Measurements from ENCODE around the gene DDX56. TPM values are rescaled to one million over a fixed set of nuclear protein-coding genes. Genes with fewer than 3 reads are reported as not detected.

DDX56 gene
- total RNA-seq, 2 donors from 2014 or later = 52.9 to 60.6 TPM

DNA sequence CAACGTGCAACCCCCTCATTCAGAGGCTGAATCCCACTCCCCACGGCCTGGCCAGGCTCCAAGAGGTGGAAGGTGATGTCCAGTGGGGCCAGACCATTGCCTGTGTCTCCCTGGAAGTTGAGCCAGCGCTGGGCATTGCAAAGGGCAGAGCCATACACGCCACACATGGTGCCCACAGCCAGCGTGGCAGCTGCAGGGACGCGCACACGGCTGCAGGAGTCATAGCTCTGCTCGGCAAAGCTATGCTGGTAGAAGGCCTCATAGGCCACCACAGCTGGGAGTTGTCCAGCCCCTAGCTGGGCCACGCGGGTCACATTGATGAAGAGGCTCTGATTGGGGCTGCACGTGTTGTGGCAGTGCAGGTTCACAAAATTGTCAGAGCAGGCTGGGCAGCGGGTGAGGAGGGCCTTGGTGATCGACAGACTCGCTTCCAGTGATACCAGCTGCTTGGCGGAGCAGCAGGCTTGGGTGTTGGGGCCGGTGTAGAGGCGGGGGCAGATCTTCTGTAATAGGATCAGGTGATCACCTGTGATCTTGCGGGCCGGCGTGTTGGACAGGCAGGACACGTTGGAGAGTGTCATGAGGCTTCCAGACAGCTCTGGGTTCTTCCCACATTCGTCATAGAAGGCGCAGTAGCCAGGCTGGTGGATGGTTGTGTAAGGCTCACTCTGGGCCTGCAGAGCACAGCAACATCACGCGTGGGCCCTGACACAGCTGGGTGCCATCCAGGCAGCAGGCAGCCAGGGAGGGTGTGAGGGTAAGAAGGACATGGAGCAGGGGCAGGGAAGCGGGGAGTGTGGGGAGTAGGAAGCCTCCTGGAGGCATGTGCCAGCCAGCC is 33.8 kb downstream of the DDX56 start:
- intact Hi-C loops (cut with DNase I) = no loop called here
- no peak for TF ChIP-seq POLR2A (IDR thresholded peaks at IDR 0.05)
- TF ChIP-seq CTCF (IDR thresholded peaks at IDR 0.05) = no peak
- no peak for TF ChIP-seq POLR2AphosphoS5 (IDR thresholded peaks at IDR 0.05)

DNA sequence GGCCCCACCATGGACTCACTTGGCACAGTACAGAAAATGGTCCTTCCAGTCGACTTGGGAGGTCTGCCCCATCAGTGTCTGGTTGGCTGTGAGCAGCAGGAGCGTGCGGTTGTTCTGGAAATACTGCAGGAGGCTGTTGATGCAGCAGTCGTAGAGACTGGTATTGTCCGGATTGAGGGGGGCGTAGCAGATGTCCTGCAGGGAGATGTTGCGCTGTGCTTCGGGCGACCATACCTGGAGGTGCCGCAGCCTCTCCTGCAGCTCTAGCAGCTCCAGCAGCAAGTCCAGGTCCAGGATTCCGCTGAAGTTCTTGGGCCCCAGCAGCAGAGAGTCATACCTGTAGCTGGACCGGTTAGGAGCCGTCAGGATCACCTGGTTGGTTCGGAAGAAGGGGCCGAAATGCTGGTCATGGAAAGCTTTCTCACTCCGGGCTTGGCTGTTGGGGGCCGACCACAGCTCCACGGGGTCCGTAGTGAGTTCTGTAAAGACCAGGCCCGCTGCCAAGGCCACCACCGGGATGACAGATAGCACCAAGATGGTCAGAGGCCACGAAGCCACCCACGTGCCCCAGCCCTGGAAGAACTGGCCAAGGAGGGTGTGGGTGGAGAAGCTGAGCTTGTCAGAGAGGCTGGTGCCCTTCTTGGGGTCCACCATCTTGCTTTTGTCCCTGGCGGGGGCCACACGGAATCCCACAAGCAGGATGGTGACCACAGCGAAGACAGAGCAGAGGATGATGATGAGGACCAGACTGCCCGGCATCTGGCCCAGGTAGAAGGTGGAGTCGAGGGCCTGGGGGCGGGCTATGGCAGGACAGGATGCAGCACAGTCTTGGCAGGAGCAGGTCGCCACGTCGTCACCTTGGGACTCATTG is 34.7 kb downstream of the DDX56 start:
- no peak for TF ChIP-seq POLR2A (IDR thresholded peaks at IDR 0.05)
- TF ChIP-seq POLR2AphosphoS5 (IDR thresholded peaks at IDR 0.05) = no peak
- no peak for TF ChIP-seq CTCF (IDR thresholded peaks at IDR 0.05)
- H3K4me1 ChIP-seq (replicated peaks) = no peaks in the 10 kb centered on the region
- WGBS = 92% methylated on average over 26 of the region's 32 CpGs
- no peaks in the 10 kb centered on the region for H3K36me3 ChIP-seq
- intact Hi-C loops (cut with DNase I) = no loop called here
- no peaks in the 10 kb centered on the region for H3K27me3 ChIP-seq (replicated peaks; ENCODE audit: insufficient read depth)
- no peak overlapping the region for H3K4me3 ChIP-seq
- no peak for DNase-seq (ENCODE audit: low spot score)
- H3K9me3 ChIP-seq = no peaks in the 10 kb centered on the region
- no peak overlapping the region for H3K27ac ChIP-seq

More for the DNA sequence above, 33.8 kb downstream of the DDX56 start:
- Histone ChIP-seq H3K36me3 (no peaks in the 10 kb centered on the region), H3K4me3 (no peak overlapping the region), H3K4me1 (replicated peaks) (no peaks in the 10 kb centered on the region), H3K27ac (no peak overlapping the region), H3K27me3 (replicated peaks; ENCODE audit: insufficient read depth) (no peaks in the 10 kb centered on the region), H3K9me3 (no peaks in the 10 kb centered on the region)
- 91% methylated on average over 24 of the region's 27 CpGs for WGBS
- DNase-seq (ENCODE audit: low spot score) = no peak

DNA sequence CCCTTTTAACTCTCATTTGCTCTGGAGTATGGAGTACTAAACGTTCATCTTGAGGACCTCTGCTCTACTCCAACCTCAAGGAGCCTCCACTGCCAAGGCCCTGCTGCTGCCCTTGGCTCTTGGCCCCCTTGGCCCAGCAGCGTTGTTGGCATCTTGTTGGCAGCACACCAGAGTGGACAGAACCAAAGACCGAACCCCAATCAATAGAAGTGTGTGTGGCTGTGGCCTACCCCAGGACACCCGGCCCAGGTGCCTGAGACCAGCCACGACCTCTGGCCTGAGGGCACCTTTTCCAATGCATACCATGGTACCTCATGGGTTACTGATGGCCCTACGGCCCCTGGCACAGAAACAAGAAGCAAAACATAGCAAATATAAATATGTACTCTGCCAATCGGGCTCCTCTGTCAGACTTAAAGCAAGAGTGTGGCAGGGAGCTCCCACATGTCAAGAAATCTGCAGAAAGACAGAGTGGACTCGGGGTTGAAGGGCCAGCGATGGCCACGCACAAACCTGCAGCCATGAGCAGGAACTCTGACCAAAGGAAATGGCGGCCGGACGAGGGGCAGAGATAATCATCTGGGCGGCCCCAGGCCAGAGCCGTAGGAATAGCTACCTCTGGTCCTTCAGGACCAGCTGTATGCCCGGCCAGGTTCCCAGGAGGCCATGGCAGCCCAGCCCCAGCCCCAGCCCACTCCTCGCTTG is 35.5 kb downstream of the DDX56 start:
- no peaks in the 10 kb centered on the region for H3K4me1 ChIP-seq (replicated peaks)
- no peak overlapping the region for H3K4me3 ChIP-seq
- 91% methylated on average over 17 of the region's 17 CpGs for WGBS
- no peaks in the 10 kb centered on the region for H3K27me3 ChIP-seq (replicated peaks; ENCODE audit: insufficient read depth)
- no peaks in the 10 kb centered on the region for H3K36me3 ChIP-seq
- TF ChIP-seq POLR2A (IDR thresholded peaks at IDR 0.05) (no peak), CTCF (IDR thresholded peaks at IDR 0.05) (no peak), POLR2AphosphoS5 (IDR thresholded peaks at IDR 0.05) (no peak)
- DNase-seq (ENCODE audit: low spot score) = no peak
- no peak overlapping the region for H3K27ac ChIP-seq
- H3K9me3 ChIP-seq = no peaks in the 10 kb centered on the region
- intact Hi-C loops (cut with DNase I) = no loop called here

DNA sequence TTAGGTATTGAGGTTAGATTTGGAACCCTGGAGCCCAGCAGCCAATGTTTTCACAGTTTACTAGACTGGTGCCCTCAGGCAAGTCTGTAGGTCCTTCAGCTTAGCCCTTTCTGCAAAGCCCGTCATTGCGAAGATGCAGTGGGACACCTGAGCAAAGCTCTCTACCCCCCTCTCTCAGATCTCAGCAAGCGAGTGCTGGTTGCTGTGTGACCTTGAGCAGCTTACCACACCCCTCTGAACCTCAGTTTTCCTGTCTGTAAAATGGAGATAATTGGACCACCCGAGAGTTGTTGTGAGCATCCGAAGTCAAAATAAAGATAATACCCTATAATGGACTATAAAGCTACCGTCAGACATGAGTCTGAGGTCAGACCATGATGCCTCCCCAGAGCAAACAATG is 36.3 kb downstream of the DDX56 start:
- Histone ChIP-seq H3K27ac (no peak overlapping the region), H3K9me3 (no peaks in the 10 kb centered on the region), H3K4me3 (no peak overlapping the region), H3K4me1 (replicated peaks) (no peaks in the 10 kb centered on the region), H3K36me3 (no peaks in the 10 kb centered on the region), H3K27me3 (replicated peaks; ENCODE audit: insufficient read depth) (no peaks in the 10 kb centered on the region)
- DNase-seq (ENCODE audit: low spot score) = no peak
- 96% methylated on average over 6 of the region's 6 CpGs for WGBS
- intact Hi-C loops (cut with DNase I) = no loop called here
- no peak for TF ChIP-seq POLR2AphosphoS5 (IDR thresholded peaks at IDR 0.05)

- no peaks in the 10 kb centered on the region for H3K27me3 ChIP-seq (replicated peaks; ENCODE audit: insufficient read depth)
- H3K4me1 ChIP-seq (replicated peaks) = no peaks in the 10 kb centered on the region
- TF ChIP-seq POLR2AphosphoS5 (IDR thresholded peaks at IDR 0.05) = no peak
- TF ChIP-seq CTCF (IDR thresholded peaks at IDR 0.05) = no peak
- TF ChIP-seq POLR2A (IDR thresholded peaks at IDR 0.05) = no peak
- no peak overlapping the region for H3K27ac ChIP-seq
- DNase-seq (ENCODE audit: low spot score) = no peak
- no peaks in the 10 kb centered on the region for H3K36me3 ChIP-seq
- intact Hi-C loops (cut with DNase I) = no loop called here
- WGBS = 81% methylated on average over 10 of the region's 10 CpGs
- no peaks in the 10 kb centered on the region for H3K9me3 ChIP-seq
- no peak overlapping the region for H3K4me3 ChIP-seq
Measured at GRCh38 chr7:44536090-44536489, 37.6 kb downstream of the DDX56 start.

Data from prostate gland (tissue), 2 donors.